ENCODE results near the gene FLNB. TPM values are rescaled to one million over a fixed set of nuclear protein-coding genes. Genes with fewer than 3 reads are reported as not detected.

Gene FLNB
- total and polyA plus RNA-seq, 2 of the 4 experiments (the other 2 are of a cell fraction) = 78.0 to 136 TPM

GRCh38 chr3:57961177-57961827 lies 46.9 kb upstream of the FLNB start:
- H4K20me1 ChIP-seq (ENCODE audit: insufficient read depth, low read length) = no peaks in the 10 kb centered on the region
- DNase-seq = no peak
- no TSS peak for BruUV-seq (replicated peaks)

More at GRCh38 chr3:57961177-57961827, 46.9 kb upstream of the FLNB start:
- Histone ChIP-seq H2BK120ac (ENCODE audit: low read depth, low read length) (no peak overlapping the region), H3K18ac (ENCODE audit: low read depth, low read length) (no peak overlapping the region), H3K4me3 (ENCODE audit: insufficient read depth, low read depth, low read length) (no peak overlapping the region), H3K4me2 (ENCODE audit: low read depth, low read length) (no peak overlapping the region), H3K14ac (replicated peaks; ENCODE audit: low read depth, low read length) (no peak overlapping the region), H3K4me1 (ENCODE audit: control insufficient read depth, insufficient read depth, low read length) (peaks cover 3% of the 10 kb centered on the region), H3K27me3 (ENCODE audit: control insufficient read depth, insufficient read depth, low read length) (no peaks in the 10 kb centered on the region), H3K9me1 (ENCODE audit: insufficient read depth, low read length) (peaks cover 12% of the 10 kb centered on the region; the same call in 1 of the 2 replicates), H3K79me1 (ENCODE audit: low read depth in 1 of 2, low read length in 2 of 2) (0 out of 4 replicates have a peak, but pooled peaks cover 0 to 2% of the 10 kb centered on the region in 2 experiments), H4K8ac (ENCODE audit: low read depth in 2 of 2, low read length in 2 of 2) (no peak overlapping the region), H3K23ac (ENCODE audit: low read depth, low read length) (no peak overlapping the region), H3K4ac (ENCODE audit: low read depth, low read length) (no peak overlapping the region), H2AK9ac (replicated peaks; ENCODE audit: low read depth, low read length, poor library complexity) (no peak overlapping the region), H3K9me3 (ENCODE audit: control insufficient read depth, insufficient read depth, low read length) (no peaks in the 10 kb centered on the region), H3K56ac (ENCODE audit: extremely low read depth, insufficient read depth, low read length) (no peak overlapping the region), H2BK15ac (ENCODE audit: low read depth, low read length) (no peak overlapping the region), H3K36me3 (ENCODE audit: control insufficient read depth, insufficient read depth, low read length) (no peaks in the 10 kb centered on the region), H4K91ac (ENCODE audit: insufficient read depth, low read depth, low read length) (no peak overlapping the region; the same call in 1 of the 2 replicates), H2AFZ (replicated peaks; ENCODE audit: low read length, poor library complexity) (no peak overlapping the region), H3K9ac (ENCODE audit: low read depth, low read length) (no peak overlapping the region), H2BK5ac (ENCODE audit: low read depth, low read length, poor library complexity, severe bottlenecking) (no peak overlapping the region), H2AK5ac (ENCODE audit: low read depth, low read length) (peak overlapping the region; percentile 50; the same call in 1 of the 2 replicates), H4K5ac (ENCODE audit: low read depth, low read length) (no peak overlapping the region), H3K27ac (ENCODE audit: insufficient read depth, low read length) (no peak overlapping the region), H2BK20ac (ENCODE audit: low read depth, low read length) (no peak overlapping the region)
- no peak for ATAC-seq (ENCODE audit: low read depth)
- in situ Hi-C loops (cut with MboI; ENCODE audit: low sequenced_read_pairs) = no loop called here
- ChIA-PET CTCF (interaction anchor here (1.0 to 1.2 kb wide), 4 partner anchors 11 to 256 kb away, joined by 3 read pairs; no protein-coding TSS in a partner anchor), POLR2A (ENCODE audit: unreplicated experiment) (no interaction called here)
- dilution Hi-C loops (cut with HindIII; ENCODE audit: low sequenced_read_pairs, unreplicated experiment) = no loop called here
- intact Hi-C loops (cut with micrococcal nuclease) = loop anchor here (5.0 kb wide), 3 partner anchors 46 to 341 kb away; partner anchors contain the start of gene FLNB
- WGBS, 2 experiments (ENCODE audit: extremely low coverage in 2 of 2, insufficient read length in 1 of 2) = 82% methylated on average over 11 of the region's 21 CpGs; no CpG with 5 or more reads in 1 of the 2 experiments
- TF ChIP-seq SMC3 (IDR thresholded peaks at IDR 0.05; ENCODE audit: low read depth, low read length) (no peak), MAFK (IDR thresholded peaks at IDR 0.05; ENCODE audit: low read depth, low read length) (no peak), FOS (IDR thresholded peaks at IDR 0.05; ENCODE audit: low read depth, low read length) (no peak), ELK1 (IDR thresholded peaks at IDR 0.05; ENCODE audit: borderline replicate concordance, low read depth, low read length) (no peak), NFE2L2 (IDR thresholded peaks at IDR 0.05; ENCODE audit: low read depth, low read length) (no peak), CHD1 (IDR thresholded peaks at IDR 0.05; ENCODE audit: low read depth, low read length) (no peak), RCOR1 (IDR thresholded peaks at IDR 0.05; ENCODE audit: insufficient replicate concordance, low read length) (no peak), POLR2A (IDR thresholded peaks at IDR 0.05; ENCODE audit: low read depth, low read length) (no peak), RFX5 (IDR thresholded peaks at IDR 0.05; ENCODE audit: low read depth, low read length) (no peak), BHLHE40 (IDR thresholded peaks at IDR 0.05; ENCODE audit: low read depth, low read length) (no peak), USF2 (IDR thresholded peaks at IDR 0.05; ENCODE audit: low read depth, low read length) (no peak), MXI1 (IDR thresholded peaks at IDR 0.05; ENCODE audit: borderline replicate concordance, low read depth, low read length) (no peak), MAZ (IDR thresholded peaks at IDR 0.05; ENCODE audit: borderline replicate concordance, low read depth, low read length) (no peak), CEBPB (IDR thresholded peaks at IDR 0.05; ENCODE audit: low read depth, low read length) (no peak), CTCF (conservative IDR thresholded peaks at IDR 0.05; ENCODE audit: low read depth, low read length) (no peak)
